ENCODE measurements around the gene POU6F1.

- no peak for TF ChIP-seq EZH2 (IDR thresholded peaks at IDR 0.05; ENCODE audit: low read depth)
- no peak for TF ChIP-seq CTCF (conservative IDR thresholded peaks at IDR 0.05)
These were observed 45.9 kb downstream of the POU6F1 start for GRCh38 chr12:51171884-51172514.
